K562 (cell line): ENCODE measurements around the gene TMEM41B. TPM values are rescaled to one million over a fixed set of nuclear protein-coding genes. Genes with fewer than 3 reads are reported as not detected.
"Not testable (repeated sequence)": the region's sequence is repeated elsewhere in the genome, so short reads cannot be mapped to it uniquely, and the experiment has no call there.

Experiments used
- ATAC-seq: fragments of 200-7000 bp; cut with Tn5 transposase; 3 replicates; pipeline ENCODE4 v1.9.1; 2020; ENCODE audit warnings: moderate library complexity
- BruUV-seq: library from RNA; stranded (reverse); fragments of 400-500 nt; replicated peaks from 2 replicates; lab custom pipeline; 2021; lab: Mats Ljungman, UMichigan
- CTCF ChIA-PET: fragments of 300-600 bp; formaldehyde crosslinking; extraction: SDS; loops from one replicate; lab custom pipeline; 2021; ENCODE audit warnings: low intra/inter-chr PET ratio; lab: Yijun Ruan, JAX
- POLR2A ChIA-PET: fragments of 300-600, 350-650 bp; sonication (Branson Sonifier 250); formaldehyde crosslinking; extraction: SDS; loops from one replicate; lab custom pipeline; 2021; ENCODE audit warnings: antibody characterized with exemption, inconsistent platforms; lab: Yijun Ruan, JAX
- DNase-seq, 4 experiments: peaks; one replicate each; pipeline versions ENCODE4 v3.0.0 to v3.0.0-alpha.2; 2011 to 2018; ENCODE audit warnings: low spot score in 3 of 4, mixed read lengths in 3 of 4; ENCODE audit errors: extremely low read depth in 1 of 4
- FAIRE-seq: peaks from 2 replicates; lab custom pipeline; 2011; peaks lifted over from hg19 to GRCh38; lab: Jason Lieb, UNC
- H2AFZ ChIP-seq: 2 replicates; pipeline ENCODE4 v1.6.0; 2011; ENCODE audit warnings: low read depth, low read length, control low read depth, inconsistent platforms
- H3K27ac ChIP-seq: fragments of 200-600 bp; 3 replicates; pipeline ENCODE4 v1.8.0; 2011; ENCODE audit warnings: low read depth, mild to moderate bottlenecking, control low read depth, inconsistent platforms, low read length, moderate library complexity, mixed read lengths; ENCODE audit errors: extremely low read depth
- H3K27me3 ChIP-seq, 2 experiments: fragments of 300-600 bp in 1 of 2; 2 replicates in 1 of 2; 3 replicates in 1 of 2; pipeline versions ENCODE4 v1.6.0 to v1.8.0; 2011; ENCODE audit warnings: inconsistent platforms in 2 of 2, low read length in 2 of 2, mild to moderate bottlenecking in 1 of 2, mixed read lengths in 1 of 2, moderate library complexity in 1 of 2; ENCODE audit not compliant: control insufficient read depth in 2 of 2, insufficient read depth in 2 of 2
- H3K36me3 ChIP-seq: fragments of 300-600 bp; 3 replicates; pipeline ENCODE4 v1.8.0; 2011; ENCODE audit warnings: mild to moderate bottlenecking, low read length, inconsistent platforms; ENCODE audit not compliant: control insufficient read depth, insufficient read depth
- H3K4me1 ChIP-seq, 2 experiments: fragments of 200-600 bp in 1 of 2; replicated peaks in 1 of 2; 2 replicates in 1 of 2; 3 replicates in 1 of 2; pipeline versions ENCODE4 v1.5.1 to v1.8.0; 2011; ENCODE audit warnings: inconsistent platforms in 2 of 2, low read length in 2 of 2, mild to moderate bottlenecking in 1 of 2, mixed read lengths in 1 of 2, moderate library complexity in 1 of 2; ENCODE audit not compliant: control insufficient read depth in 2 of 2, insufficient read depth in 2 of 2
- H3K4me2 ChIP-seq: 2 replicates; pipeline ENCODE4 v1.6.1; 2011; ENCODE audit warnings: low read length, control low read depth, inconsistent platforms, mixed read lengths; ENCODE audit not compliant: insufficient read depth
- H3K4me3 ChIP-seq: fragments of 200-600 bp; sonication (generic), shearing (Covaris generic); 2 replicates; pipeline ENCODE4 v1.5.1; 2016; ENCODE audit warnings: control low read depth, inconsistent platforms
- H3K79me2 ChIP-seq: fragments of 200-600 bp; 3 replicates; pipeline ENCODE4 v1.8.0; 2011; ENCODE audit warnings: low read length, inconsistent platforms; ENCODE audit not compliant: control insufficient read depth, insufficient read depth
- H3K9ac ChIP-seq, 2 experiments: 2 replicates each; pipeline versions ENCODE4 v1.6.0 to v1.6.1; 2011; ENCODE audit warnings: low read depth in 2 of 2, low read length in 2 of 2, control low read depth in 1 of 2, inconsistent platforms in 1 of 2, mild to moderate bottlenecking in 1 of 2, mixed read lengths in 1 of 2; ENCODE audit not compliant: insufficient read depth in 1 of 2
- H3K9me1 ChIP-seq: one replicate; pipeline ENCODE4 v1.6.0; 2011; ENCODE audit warnings: inconsistent platforms, mild to moderate bottlenecking, low read length, moderate library complexity; ENCODE audit not compliant: control insufficient read depth, insufficient read depth
- H3K9me3 ChIP-seq: replicated peaks from 2 replicates; pipeline ENCODE4 v1.5.1; 2011; ENCODE audit warnings: low read depth, low read length, inconsistent platforms; ENCODE audit not compliant: control insufficient read depth, insufficient read depth
- H4K20me1 ChIP-seq: replicated peaks from 2 replicates; pipeline ENCODE4 v1.6.1; 2011; ENCODE audit warnings: low read length, inconsistent platforms, mixed read lengths; ENCODE audit not compliant: control insufficient read depth, insufficient read depth
- CEBPB ChIP-seq: fragments of 450-650 bp; IDR thresholded peaks from 2 replicates; pipeline ENCODE4 v1.6.1; 2016; ENCODE audit warnings: missing genetic modification characterization, missing compliant biosample characterization
- ELF4 ChIP-seq: fragments of 450-650 bp; formaldehyde crosslinking; IDR thresholded peaks from 2 replicates; pipeline ENCODE4 v1.4.0; 2022; ENCODE audit warnings: missing genetic modification characterization
- MYNN ChIP-seq, 2 experiments: sonication (generic); formaldehyde crosslinking in 1 of 2; IDR thresholded peaks; 2 replicates each; pipeline versions ENCODE4 v1.5.0 to v1.6.1; 2016 to 2020; ENCODE audit warnings: antibody characterized with exemption in 1 of 2, missing genetic modification reagents in 1 of 2
- PYGO2 ChIP-seq: fragments of 450-650 bp; IDR thresholded peaks from 2 replicates; pipeline ENCODE4 v1.6.1; 2016; ENCODE audit warnings: mild to moderate bottlenecking, missing genetic modification characterization, moderate library complexity, missing compliant biosample characterization
- RBM25 ChIP-seq: fragments of 200-400 bp; formaldehyde crosslinking; IDR thresholded peaks from 2 replicates; pipeline ENCODE4 v1.6.1; 2018; ENCODE audit warnings: low read length, low read depth, moderate library complexity; ENCODE audit not compliant: severe bottlenecking
- SAFB2 ChIP-seq: fragments of 200-400 bp; formaldehyde crosslinking; IDR thresholded peaks from 2 replicates; pipeline ENCODE4 v1.6.1; 2018; ENCODE audit warnings: borderline replicate concordance, low read length, low read depth, moderate library complexity; ENCODE audit not compliant: severe bottlenecking
- ZNF121 ChIP-seq: sonication (generic); formaldehyde crosslinking; conservative IDR thresholded peaks from 2 replicates; pipeline ENCODE4 v1.8.0; 2022; ENCODE audit warnings: missing genetic modification reagents
- ZNF197 ChIP-seq: fragments of 200-800 bp; sonication (Bioruptor generic); IDR thresholded peaks from 2 replicates; pipeline ENCODE4 v1.6.1; 2016; ENCODE audit warnings: low read depth, missing genetic modification characterization, missing compliant biosample characterization
- ZNF24 ChIP-seq: fragments of 450-650 bp; IDR thresholded peaks from 2 replicates; pipeline ENCODE4 v1.6.1; 2016
- ZNF77 ChIP-seq: fragments of 250-450 bp; sonication (Bioruptor Pico); IDR thresholded peaks from 2 replicates; pipeline ENCODE4 v1.5.0; 2020
- WGBS: fragments of 100-300 bp; shearing (Covaris generic); methylation state at CpG from one replicate; pipeline ENCODE4 v1.1.6; 2016; ENCODE audit warnings: low coverage, mixed read lengths; ENCODE audit not compliant: insufficient coverage; ENCODE audit errors: missing lambda C conversion rate; 5-methylcytosine and 5-hydroxymethylcytosine counted together
- in situ Hi-C: fragments of 300-500 bp; cut with MboI; formaldehyde crosslinking; loops from 4 replicates; pipeline ENCODE4 v1.15.0; 2018; ENCODE audit warnings: inconsistent platforms, mixed read lengths
- intact Hi-C: fragments of 100-400 bp; cut with micrococcal nuclease; formaldehyde crosslinking; loops from 2 replicates; pipeline ENCODE4 v1.14.2; 2022
- polyA plus RNA-seq, 8 experiments: library from polyadenylated mRNA; depleted of rRNA in 4 of 8; stranded (reverse) in 5 of 8; unstranded in 3 of 8; fragments of >200 nt; fragmentation: Nextera tagmentation in 2 of 8; fragmentation: Illumina TruSeq in 1 of 8; extraction: Ambion mirVana in 2 of 8; extraction: Trizol in 1 of 8; gene quantifications; 2 replicates each; pipeline versions ENCODE4 v1.2.1 to v1.2.3, GENCODE V29; 2011 to 2014; ENCODE audit warnings: inconsistent platforms in 1 of 8, missing spikeins in 1 of 8
- total RNA-seq, 7 experiments: library from RNA; depleted of rRNA in 6 of 7; stranded (reverse); fragments of >200 nt in 6 of 7; fragmentation: Illumina TruSeq in 2 of 7; extraction: Trizol in 2 of 7; gene quantifications; 2 replicates each; pipeline versions ENCODE4 v1.2.1 to v1.2.3, GENCODE V29; 2011 to 2021; ENCODE audit warnings: low replicate concordance in 1 of 7
- TF ChIP-seq, protein P1 (sequence below): IDR thresholded peaks from 2 replicates; pipeline ENCODE4 v1.6.1; 2016; ENCODE audit warnings: missing genetic modification characterization, missing compliant biosample characterization

The TMEM41B gene
- total and polyA plus RNA-seq, 9 of the 15 experiments (the other 6 are each of a cell fraction or from before 2014, with no cell fraction given), result 17.1 to 89.6 (median 48.7) TPM

DNA sequence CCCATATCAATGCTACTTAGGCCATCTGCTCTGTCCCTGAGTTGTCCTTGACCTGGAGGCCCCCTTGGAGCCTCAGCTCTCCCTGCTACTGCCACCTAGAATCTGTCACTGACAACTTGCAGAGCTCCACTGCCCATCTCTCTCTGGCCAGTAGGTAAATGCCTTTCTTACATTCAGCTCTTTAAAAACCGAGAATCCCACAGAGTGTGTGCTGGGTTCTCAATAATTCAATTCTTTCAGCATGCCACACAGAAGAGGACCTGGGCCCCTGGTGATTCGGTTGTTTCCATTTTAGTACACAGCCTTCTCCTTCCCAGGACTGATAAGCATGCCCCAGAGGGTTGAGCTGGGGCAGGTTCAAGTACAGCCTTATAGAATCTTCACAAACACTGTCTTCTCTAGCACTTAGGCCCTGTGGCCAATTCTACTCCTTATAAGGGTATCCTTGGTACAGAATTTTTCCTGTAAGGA lies 48.0 kb upstream of the TMEM41B start (continued):
- TF ChIP-seq ZNF197 (no peak), ELF4 (no peak), ZNF77 (no peak), MYNN (IDR thresholded peaks at IDR 0.05) (no peak), MYNN (CRISPR knock-in tag; IDR thresholded peaks at IDR 0.05) (no peak), RBM25 (no peak), SAFB2 (no peak), ZNF24 (no peak), PYGO2 (tag) (no peak)

DNA sequence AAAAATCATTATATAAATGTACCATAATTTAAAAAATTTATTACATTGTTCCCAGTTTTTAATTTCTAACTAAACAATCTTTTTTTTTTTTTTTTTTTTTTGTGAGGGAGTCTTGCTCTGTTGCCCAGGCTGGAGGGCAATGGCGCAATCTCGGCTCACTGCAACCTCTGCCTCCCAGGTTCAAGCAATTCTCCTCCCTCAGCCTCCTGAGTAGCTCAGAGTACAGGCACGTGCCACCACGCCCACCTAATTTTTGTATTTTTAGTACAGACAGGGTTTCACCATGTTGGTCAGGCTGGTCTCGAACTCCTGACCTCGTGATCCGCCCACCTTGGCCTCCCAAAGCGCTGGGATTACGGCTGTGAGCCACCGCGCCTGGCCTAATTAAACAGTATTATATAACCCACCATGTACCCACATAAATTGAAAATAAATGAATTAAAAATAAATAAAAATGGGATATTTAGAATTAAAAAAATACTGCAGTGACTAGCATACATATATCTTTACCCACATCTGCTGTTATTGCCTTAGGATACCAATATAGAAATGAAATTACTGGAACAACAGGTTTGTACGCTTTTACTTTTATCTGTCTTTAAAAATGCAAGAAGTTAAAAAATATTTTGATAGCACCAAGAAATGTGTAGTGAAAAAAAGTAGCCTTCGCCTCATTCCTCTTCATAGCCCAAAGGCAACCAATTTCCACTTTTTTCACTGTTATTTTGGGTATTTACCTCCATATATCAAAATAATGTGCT lies 46.6 kb upstream of the TMEM41B start:
- FAIRE-seq, DNase-seq, ATAC-seq, POLR2A ChIA-PET, H3K9me3 ChIP-seq, H3K4me3 ChIP-seq, BruUV-seq, H3K9me1 ChIP-seq, CTCF ChIA-PET, H4K20me1 ChIP-seq, H3K36me3 ChIP-seq, H3K79me2 ChIP-seq, intact Hi-C loops, H3K27me3 ChIP-seq, H3K4me2 ChIP-seq: not testable (repeated sequence)
- in situ Hi-C loops, result loop anchor here (5.0 kb wide), 1 partner anchor 44 kb away; no protein-coding TSS in a partner anchor
- Histone ChIP-seq H2AFZ (peak overlapping the region; percentile 81), H3K9ac (peak overlapping the region in 1 of 2 experiments; percentile 17; a peak in 1 of 4 replicates), H3K27ac (peak overlapping the region; percentile 46; the same call in 1 of the 3 replicates), H3K4me1 (peaks cover 27 to 30% of the 10 kb centered on the region in 2 experiments)
- TF ChIP-seq, protein P1, sequence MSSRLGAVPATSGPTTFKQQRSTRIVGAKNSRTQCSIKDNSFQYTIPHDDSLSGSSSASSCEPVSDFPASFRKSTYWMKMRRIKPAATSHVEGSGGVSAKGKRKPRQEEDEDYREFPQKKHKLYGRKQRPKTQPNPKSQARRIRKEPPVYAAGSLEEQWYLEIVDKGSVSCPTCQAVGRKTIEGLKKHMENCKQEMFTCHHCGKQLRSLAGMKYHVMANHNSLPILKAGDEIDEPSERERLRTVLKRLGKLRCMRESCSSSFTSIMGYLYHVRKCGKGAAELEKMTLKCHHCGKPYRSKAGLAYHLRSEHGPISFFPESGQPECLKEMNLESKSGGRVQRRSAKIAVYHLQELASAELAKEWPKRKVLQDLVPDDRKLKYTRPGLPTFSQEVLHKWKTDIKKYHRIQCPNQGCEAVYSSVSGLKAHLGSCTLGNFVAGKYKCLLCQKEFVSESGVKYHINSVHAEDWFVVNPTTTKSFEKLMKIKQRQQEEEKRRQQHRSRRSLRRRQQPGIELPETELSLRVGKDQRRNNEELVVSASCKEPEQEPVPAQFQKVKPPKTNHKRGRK (tag), result peak; percentile 46; the same call in 1 of the 2 replicates
- TF ChIP-seq CEBPB (tag), result peak; percentile 48
- TF ChIP-seq ZNF121 (CRISPR knock-in tag), result peak; percentile 64
- 84% methylated on average over 10 of the region's 13 CpGs for WGBS
